ENCODE results near the gene RNF121.

Gene RNF121

GRCh38 chr11:71990701-71991100 is 61.9 kb downstream of the RNF121 start:
- DNase-seq = no peak

- peak in 1 of 14 donors; percentile 26 for DNase-seq
Measured at GRCh38 chr11:71991494-71991893, 62.6 kb downstream of the RNF121 start.

GRCh38 chr11:71992136-71992730 is 63.4 kb downstream of the RNF121 start:
- no peak for DNase-seq

GRCh38 chr11:71994786-71995185 is 65.9 kb downstream of the RNF121 start:
- DNase-seq = no peak

GRCh38 chr11:71995726-71996291 is 67.0 kb downstream of the RNF121 start:
- DNase-seq = peak in 1 of 14 donors; percentile 25

- DNase-seq = no peak
Measured at GRCh38 chr11:71996517-71996916, 67.7 kb downstream of the RNF121 start.

- no peak for DNase-seq
Measured at GRCh38 chr11:71996946-71997345, 68.1 kb downstream of the RNF121 start.

GRCh38 chr11:71997594-71997993 is 68.7 kb downstream of the RNF121 start:
- no peak for DNase-seq

GRCh38 chr11:71998061-71998460 is 69.2 kb downstream of the RNF121 start:
- DNase-seq = no peak

GRCh38 chr11:71998649-71999310 is 69.9 kb downstream of the RNF121 start, which contains the start of gene IL18BP:
Gene IL18BP (plus strand): TSS chr11:71998909. CDS start chr11:71999985, 1,076 bp downstream.
- peak in 1 of 14 donors; percentile 27 for DNase-seq

GRCh38 chr11:71999362-71999761 is 70.5 kb downstream of the RNF121 start:
- DNase-seq = peak in 1 of 14 donors; percentile 68

GRCh38 chr11:71999798-72000197 is 71.0 kb downstream of the RNF121 start:
- peak in 1 of 14 donors; percentile 68 for DNase-seq

- DNase-seq = no peak
Measured at GRCh38 chr11:72000202-72000867, 71.5 kb downstream of the RNF121 start.

GRCh38 chr11:72001285-72001684 is 72.4 kb downstream of the RNF121 start:
- DNase-seq = no peak

- no peak for DNase-seq
Measured at GRCh38 chr11:72001834-72002591, 73.2 kb downstream of the RNF121 start.

- DNase-seq = no peak
Measured at GRCh38 chr11:72002841-72003775, 74.3 kb downstream of the RNF121 start.

- DNase-seq = no peak
Measured at GRCh38 chr11:72003776-72004171, 74.9 kb downstream of the RNF121 start.

- DNase-seq = no peak
Measured at GRCh38 chr11:72004515-72005346, 75.9 kb downstream of the RNF121 start.

GRCh38 chr11:72005347-72006260 is 76.8 kb downstream of the RNF121 start:
- DNase-seq = no peak
